GM19468 (cell line): ENCODE results near the gene PDE7B.

ENCODE experiments used
- ATAC-seq: cut with Tn5 transposase; IDR thresholded peaks from one replicate; pipeline ENCODE4 v1.9.1; 2021; ENCODE audit warnings: mild to moderate bottlenecking, moderate library complexity, moderate number of reproducible peaks; ENCODE audit not compliant: unreplicated experiment; ENCODE audit errors: extremely low read depth

The PDE7B gene

GRCh38 chr6:135972586-135972985, 121.1 kb downstream of the PDE7B start:
- ATAC-seq = no peak

- no peak for ATAC-seq
These were observed 122.9 kb downstream of the PDE7B start for GRCh38 chr6:135974426-135974825.

- no peak for ATAC-seq
These were observed 125.1 kb downstream of the PDE7B start for GRCh38 chr6:135976585-135976984.

GRCh38 chr6:135983093-135983492, 131.6 kb downstream of the PDE7B start:
- ATAC-seq = no peak

- no peak for ATAC-seq
These were observed 132.3 kb downstream of the PDE7B start for GRCh38 chr6:135983718-135984343.

GRCh38 chr6:135985471-135985870, 134.0 kb downstream of the PDE7B start:
- ATAC-seq = no peak

- no peak for ATAC-seq
These were observed 135.7 kb downstream of the PDE7B start for GRCh38 chr6:135987226-135987625.

GRCh38 chr6:135990439-135990838, 138.9 kb downstream of the PDE7B start:
- ATAC-seq = no peak

- ATAC-seq = no peak
These were observed 139.5 kb downstream of the PDE7B start for GRCh38 chr6:135990855-135991464.

- ATAC-seq = no peak
These were observed 141.2 kb downstream of the PDE7B start for GRCh38 chr6:135992739-135993138.

GRCh38 chr6:135993361-135993760, 141.9 kb downstream of the PDE7B start:
- no peak for ATAC-seq

- ATAC-seq = no peak
These were observed 143.5 kb downstream of the PDE7B start for GRCh38 chr6:135994857-135995544.

GRCh38 chr6:135995545-135995898, 144.0 kb downstream of the PDE7B start:
- no peak for ATAC-seq

GRCh38 chr6:135996668-135997067, 145.2 kb downstream of the PDE7B start:
- no peak for ATAC-seq

- no peak for ATAC-seq
These were observed 147.9 kb downstream of the PDE7B start for GRCh38 chr6:135999393-135999792.

- ATAC-seq = no peak
These were observed 155.8 kb downstream of the PDE7B start for GRCh38 chr6:136007345-136007744.

- no peak for ATAC-seq
These were observed 160.0 kb downstream of the PDE7B start for GRCh38 chr6:136011475-136011874.

GRCh38 chr6:136012198-136012887, 160.8 kb downstream of the PDE7B start:
- ATAC-seq = no peak

GRCh38 chr6:136012943-136013342, 161.4 kb downstream of the PDE7B start:
- no peak for ATAC-seq

GRCh38 chr6:136014454-136015437, 163.2 kb downstream of the PDE7B start:
- no peak for ATAC-seq
